HL-60 (cell line): Measurements from ENCODE around the gene PEX6.

Source experiments
- CTCF ChIP-seq: IDR thresholded peaks from one replicate; pipeline ENCODE4 v1.5.1; 2011; ENCODE audit warnings: low read length, control low read depth, inconsistent platforms; ENCODE audit not compliant: insufficient read depth
- GABPA ChIP-seq: IDR thresholded peaks from 2 replicates; pipeline ENCODE4 v1.6.1; 2012; ENCODE audit warnings: low read depth
- POLR2AphosphoS5 ChIP-seq: IDR thresholded peaks from 2 replicates; pipeline ENCODE4 v1.6.1; 2012; ENCODE audit warnings: low read depth
- REST ChIP-seq: IDR thresholded peaks from 2 replicates; pipeline ENCODE4 v1.6.1; 2012; ENCODE audit warnings: low read depth; ENCODE audit not compliant: insufficient replicate concordance
- SPI1 ChIP-seq: IDR thresholded peaks from 2 replicates; pipeline ENCODE4 v1.6.1; 2012; ENCODE audit warnings: low read depth, mild to moderate bottlenecking, borderline replicate concordance

- TF ChIP-seq CTCF (no peak), SPI1 (no peak), GABPA (no peak), REST (no peak), POLR2AphosphoS5 (no peak)
These were observed 34.3 kb upstream of the PEX6 start for GRCh38 chr6:43013097-43013842.
